Transverse colon (tissue), 4 donors: ENCODE measurements around the gene CHMP6. TPM values are rescaled to one million over a fixed set of nuclear protein-coding genes. Genes with fewer than 3 reads are reported as not detected.

Experiments
- DNase-seq: peaks from one replicate; pipeline ENCODE4 v3.0.0-alpha.2; 2019
- H3K27ac ChIP-seq, 4 donors: fragments of 200-600 bp; sonication (generic); 2 replicates each; pipeline ENCODE4 v1.5.1; 2016 to 2018; ENCODE audit warnings: inconsistent platforms in 4 of 4
- H3K27me3 ChIP-seq: fragments of 200-600 bp; sonication (generic); 2 replicates; pipeline ENCODE4 v1.5.1; 2017; ENCODE audit warnings: inconsistent platforms
- H3K36me3 ChIP-seq, 4 donors: fragments of 200-600 bp; sonication (generic); 2 replicates each; pipeline ENCODE4 v1.5.1; 2017 to 2019; ENCODE audit warnings: inconsistent platforms in 4 of 4
- H3K4me1 ChIP-seq, 4 donors: fragments of 200-600 bp; sonication (generic); 2 replicates each; pipeline ENCODE4 v1.5.1; 2017 to 2020; ENCODE audit warnings: inconsistent platforms in 4 of 4
- H3K4me3 ChIP-seq, 4 donors: fragments of 200-600 bp; sonication (generic); 1 replicate in 1 of 4; 2 replicates in 3 of 4; pipeline versions ENCODE4 v1.5.1 to v1.6.1; 2017 to 2019; ENCODE audit warnings: inconsistent platforms in 4 of 4
- H3K9me3 ChIP-seq, 2 donors: fragments of 200-600 bp; sonication (generic); 2 replicates each; pipeline ENCODE4 v1.5.1; 2017 to 2019; ENCODE audit warnings: inconsistent platforms in 2 of 2
- EP300 ChIP-seq: sonication (generic); formaldehyde crosslinking; IDR thresholded peaks from one replicate; pipeline ENCODE4 v1.6.1; 2017; ENCODE audit warnings: antibody characterized with exemption, low read depth
- POLR2A ChIP-seq: fragments of 450-650 bp; IDR thresholded peaks from one replicate; pipeline ENCODE4 v1.6.1; 2016; ENCODE audit warnings: antibody characterized with exemption, mild to moderate bottlenecking, moderate library complexity
- POLR2AphosphoS5 ChIP-seq, 3 donors: sonication (generic); formaldehyde crosslinking; IDR thresholded peaks; one replicate each; pipeline ENCODE4 v1.6.1; 2016; ENCODE audit warnings: antibody characterized with exemption in 3 of 3
- WGBS, 2 donors: methylation state at CpG; one replicate each; pipeline ENCODE4 v1.1.5; 2018; ENCODE audit warnings: low coverage in 1 of 2; 5-methylcytosine and 5-hydroxymethylcytosine counted together
- in situ Hi-C, 4 donors: fragments of 200-750 bp; cut with MboI; loops; one replicate each; pipeline versions ENCODE4 v1.15.0 to v1.15.1; 2017; ENCODE audit warnings: low sequenced_read_pairs in 3 of 4, low pct_ligation_motif_present in 1 of 4, low pct_unique_long_range_greater_than_20kb in 1 of 4
- intact Hi-C: fragments of 100-400 bp; cut with DNase I; formaldehyde crosslinking; loops from one replicate; pipeline ENCODE4 v1.15.1; 2023; ENCODE audit warnings: low total_unique reads
- total RNA-seq, 4 donors: library from RNA; depleted of rRNA; stranded (reverse); fragments of >200 nt; gene quantifications; one replicate each; pipeline ENCODE4 v1.1.0, GENCODE V29; 2016
- TF ChIP-seq, protein P1 (sequence below), 5 experiments: fragments of 200-600 bp in 3 of 5; fragments of 450-650 bp in 2 of 5; sonication (generic) in 3 of 5; IDR thresholded peaks; 1 replicate in 2 of 5; 2 replicates in 3 of 5; pipeline ENCODE4 v1.5.1; 2016 to 2017; ENCODE audit warnings: antibody characterized with exemption in 5 of 5, inconsistent platforms in 3 of 5, mild to moderate bottlenecking in 2 of 5, moderate library complexity in 1 of 5

CHMP6 gene
- total RNA-seq, 4 donors from 2014 or later, result 38.6 to 107 (median 41.7) TPM

- intact Hi-C loops (no loop called here), in situ Hi-C loops (no loop called here)
- 91% methylated on average over 13 of the region's 17 CpGs; no CpG with 5 or more reads in 1 of the 2 donors for WGBS, 2 donors
- Histone ChIP-seq H3K36me3 (peaks cover 0 to 9% (median 3%) of the 10 kb centered on the region in 4 donors), H3K4me1 (no peaks in the 10 kb centered on the region), H3K27ac (no peak overlapping the region), H3K27me3 (no peaks in the 10 kb centered on the region), H3K9me3 (no peaks in the 10 kb centered on the region), H3K4me3 (no peak overlapping the region)
- no peak for DNase-seq
- TF ChIP-seq, protein P1, sequence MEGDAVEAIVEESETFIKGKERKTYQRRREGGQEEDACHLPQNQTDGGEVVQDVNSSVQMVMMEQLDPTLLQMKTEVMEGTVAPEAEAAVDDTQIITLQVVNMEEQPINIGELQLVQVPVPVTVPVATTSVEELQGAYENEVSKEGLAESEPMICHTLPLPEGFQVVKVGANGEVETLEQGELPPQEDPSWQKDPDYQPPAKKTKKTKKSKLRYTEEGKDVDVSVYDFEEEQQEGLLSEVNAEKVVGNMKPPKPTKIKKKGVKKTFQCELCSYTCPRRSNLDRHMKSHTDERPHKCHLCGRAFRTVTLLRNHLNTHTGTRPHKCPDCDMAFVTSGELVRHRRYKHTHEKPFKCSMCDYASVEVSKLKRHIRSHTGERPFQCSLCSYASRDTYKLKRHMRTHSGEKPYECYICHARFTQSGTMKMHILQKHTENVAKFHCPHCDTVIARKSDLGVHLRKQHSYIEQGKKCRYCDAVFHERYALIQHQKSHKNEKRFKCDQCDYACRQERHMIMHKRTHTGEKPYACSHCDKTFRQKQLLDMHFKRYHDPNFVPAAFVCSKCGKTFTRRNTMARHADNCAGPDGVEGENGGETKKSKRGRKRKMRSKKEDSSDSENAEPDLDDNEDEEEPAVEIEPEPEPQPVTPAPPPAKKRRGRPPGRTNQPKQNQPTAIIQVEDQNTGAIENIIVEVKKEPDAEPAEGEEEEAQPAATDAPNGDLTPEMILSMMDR (IDR thresholded peaks at IDR 0.05), result no peak
- TF ChIP-seq POLR2AphosphoS5 (IDR thresholded peaks at IDR 0.05) (no peak), EP300 (no peak), POLR2A (no peak)
These were observed 41.0 kb upstream of the CHMP6 start for GRCh38 chr17:80950466-80951120.

- TF ChIP-seq EP300 (no peak), POLR2A (no peak), POLR2AphosphoS5 (IDR thresholded peaks at IDR 0.05) (no peak)
- TF ChIP-seq, protein P1 (IDR thresholded peaks at IDR 0.05), result no peak
- Histone ChIP-seq H3K9me3 (no peaks in the 10 kb centered on the region), H3K36me3 (peaks cover 0 to 2% (median 0%) of the 10 kb centered on the region in 4 donors), H3K27ac (no peak overlapping the region), H3K4me1 (no peaks in the 10 kb centered on the region), H3K27me3 (no peaks in the 10 kb centered on the region), H3K4me3 (no peak overlapping the region)
- no peak for DNase-seq
- in situ Hi-C loops (no loop called here), intact Hi-C loops (no loop called here)
- 92% methylated on average over 38 of the region's 38 CpGs; no CpG with 5 or more reads in 1 of the 2 donors for WGBS, 2 donors
These were observed 40.2 kb upstream of the CHMP6 start for GRCh38 chr17:80951121-80952090.

GRCh38 chr17:80952291-80952690, 39.4 kb upstream of the CHMP6 start:
- Histone ChIP-seq H3K4me1 (no peaks in the 10 kb centered on the region), H3K27ac (no peak overlapping the region), H3K9me3 (no peaks in the 10 kb centered on the region), H3K27me3 (no peaks in the 10 kb centered on the region), H3K4me3 (no peak overlapping the region), H3K36me3 (no peaks in the 10 kb centered on the region)
- DNase-seq, result no peak
- intact Hi-C loops (no loop called here), in situ Hi-C loops (no loop called here)
- WGBS, 2 donors, result 85 to 100% methylated on average over 1 to 16 of the region's 16 CpGs
- TF ChIP-seq EP300 (no peak), POLR2AphosphoS5 (IDR thresholded peaks at IDR 0.05) (no peak)

DNA sequence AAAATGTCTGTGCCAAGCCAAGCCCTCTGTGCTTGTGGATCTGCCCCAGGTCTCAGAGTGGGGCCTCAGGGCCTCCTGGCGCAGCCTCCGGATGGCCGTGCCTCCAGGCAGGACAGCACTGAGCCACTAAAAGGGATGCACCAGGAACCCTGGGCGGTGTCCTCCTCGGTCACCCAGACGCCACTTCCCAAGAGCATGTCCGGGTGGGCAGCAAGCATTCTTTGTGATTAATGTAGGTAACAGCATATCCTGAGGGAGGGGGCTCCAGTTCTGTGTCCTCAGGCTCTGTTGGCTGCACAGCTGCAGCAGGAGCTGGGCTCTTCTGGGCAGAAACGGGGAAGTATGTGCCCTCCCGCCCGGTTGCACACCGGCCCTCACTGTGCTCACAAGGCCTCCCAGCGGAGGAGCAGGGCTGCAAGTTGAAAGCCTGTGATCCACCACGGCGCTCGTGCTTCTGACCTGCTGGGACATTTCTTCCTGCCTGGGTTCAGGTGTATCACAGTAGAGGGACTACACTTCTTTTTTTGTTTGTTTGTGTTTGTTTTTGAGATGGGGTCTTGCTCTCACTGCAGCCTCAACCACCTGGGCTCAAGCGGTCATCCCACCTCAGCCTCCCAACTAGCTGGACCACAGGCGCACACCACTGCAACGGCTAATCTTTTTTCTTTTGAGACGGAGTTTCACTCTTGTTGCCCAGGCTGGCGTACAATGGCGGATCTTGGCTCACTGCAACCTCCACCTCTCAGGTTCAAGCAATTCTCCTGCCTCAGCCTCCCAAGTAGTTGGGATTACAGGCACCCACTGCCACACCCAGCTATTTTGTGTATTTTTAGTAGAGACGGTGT, 37.9 kb upstream of the CHMP6 start:
- TF ChIP-seq POLR2A, result no peak
- TF ChIP-seq EP300, result no peak
- TF ChIP-seq POLR2AphosphoS5 (IDR thresholded peaks at IDR 0.05), result no peak
- TF ChIP-seq, protein P1 (IDR thresholded peaks at IDR 0.05), result no peak
- intact Hi-C loops, result no loop called here
- WGBS, 2 donors, result 93 to 97% methylated on average over 10 to 22 of the region's 22 CpGs
- H3K27me3 ChIP-seq, result no peaks in the 10 kb centered on the region
- no peak overlapping the region for H3K27ac ChIP-seq
- H3K4me3 ChIP-seq, result no peak overlapping the region
- no peak for DNase-seq
- no peaks in the 10 kb centered on the region for H3K9me3 ChIP-seq
- H3K36me3 ChIP-seq, result no peaks in the 10 kb centered on the region
- in situ Hi-C loops, result no loop called here
- H3K4me1 ChIP-seq, result peaks cover 0 to 1% (median under 1%) of the 10 kb centered on the region in 4 donors
